HG03457 (cell line): Measurements from ENCODE around the gene OR52W1.

ENCODE experiments used
- ATAC-seq: cut with Tn5 transposase; IDR thresholded peaks from one replicate; pipeline ENCODE4 v1.9.1; 2021; ENCODE audit warnings: moderate number of reproducible peaks; ENCODE audit not compliant: unreplicated experiment

Gene OR52W1

GRCh38 chr11:6199174-6199810, at the start of gene OR52W1:
OR52W1 (plus strand) TSS chr11:6199224; CDS start chr11:6199224, 0 bp downstream.
- no peak for ATAC-seq

- ATAC-seq: no peak
Measured at GRCh38 chr11:6151117-6151516, 47.9 kb upstream of the OR52W1 start.

GRCh38 chr11:6152126-6152525, 46.9 kb upstream of the OR52W1 start:
- no peak for ATAC-seq

GRCh38 chr11:6156628-6157359, 42.2 kb upstream of the OR52W1 start:
- no peak for ATAC-seq

- no peak for ATAC-seq
Measured at GRCh38 chr11:6170226-6170625, 28.8 kb upstream of the OR52W1 start, which contains the start of gene OR52B2. OR52B2 (minus strand) TSS chr11:6170326; CDS start chr11:6170326, 0 bp downstream.

- ATAC-seq: no peak
Measured at GRCh38 chr11:6175440-6175839, 23.6 kb upstream of the OR52W1 start.

GRCh38 chr11:6191742-6192141, 7.3 kb upstream of the OR52W1 start:
- ATAC-seq: no peak

GRCh38 chr11:6194065-6194581, 4.9 kb upstream of the OR52W1 start:
- ATAC-seq: no peak

- no peak for ATAC-seq
Measured at GRCh38 chr11:6196396-6196795, 2.6 kb upstream of the OR52W1 start.

- ATAC-seq: no peak
Measured at GRCh38 chr11:6197466-6198200, 1.4 kb upstream of the OR52W1 start.

- ATAC-seq: no peak
Measured at GRCh38 chr11:6200975-6201374, 2.0 kb downstream of the OR52W1 start.

GRCh38 chr11:6201481-6201880, 2.5 kb downstream of the OR52W1 start:
- no peak for ATAC-seq

- no peak for ATAC-seq
Measured at GRCh38 chr11:6202041-6202440, 3.0 kb downstream of the OR52W1 start.

GRCh38 chr11:6203327-6203726, 4.3 kb downstream of the OR52W1 start:
- peak; percentile 86 for ATAC-seq

GRCh38 chr11:6204706-6205105, 5.7 kb downstream of the OR52W1 start:
- ATAC-seq: no peak

GRCh38 chr11:6205366-6205765, 6.3 kb downstream of the OR52W1 start, which contains the start of gene C11orf42:
C11orf42 (plus strand) TSS chr11:6205557; CDS start chr11:6205616, 59 bp downstream.
- ATAC-seq: no peak

- no peak for ATAC-seq
Measured at GRCh38 chr11:6206456-6207180, 7.6 kb downstream of the OR52W1 start.

- ATAC-seq: no peak
Measured at GRCh38 chr11:6209801-6210200, 10.8 kb downstream of the OR52W1 start.

- no peak for ATAC-seq
Measured at GRCh38 chr11:6210274-6210955, 11.4 kb downstream of the OR52W1 start.

GRCh38 chr11:6214530-6214929, 15.5 kb downstream of the OR52W1 start:
- no peak for ATAC-seq
